Measurements from ENCODE around the gene CEBPE.

The CEBPE gene

DNA sequence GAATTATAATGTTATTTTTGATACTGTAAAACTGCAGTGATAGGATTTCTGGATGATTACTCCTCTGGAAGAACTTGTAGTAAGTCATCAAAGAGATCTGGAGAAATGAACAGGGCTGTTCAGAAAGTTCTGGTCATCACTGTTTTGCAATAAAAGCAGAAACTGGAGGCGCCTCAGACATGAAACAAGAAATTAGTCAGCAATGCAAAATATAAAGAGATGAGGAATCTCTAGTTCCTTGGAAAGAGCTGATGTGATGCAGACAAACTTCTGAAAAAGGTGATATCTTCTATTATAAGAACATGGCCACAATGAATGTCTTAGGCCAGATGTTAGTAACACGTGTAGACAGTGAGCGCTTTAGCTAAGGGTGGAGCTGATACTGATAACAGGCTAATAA lies 33.6 kb downstream of the CEBPE start:
- Histone ChIP-seq H3K9me3 (ENCODE audit: control insufficient read depth in 1 of 2, low read length in 2 of 2) (no peaks in the 10 kb centered on the region), H3K27me3 (ENCODE audit: low read depth, low read length) (no peaks in the 10 kb centered on the region), H3K4me3 (ENCODE audit: low read depth in 1 of 2, low read length in 2 of 2) (no peak overlapping the region), H3K27ac (ENCODE audit: low read length) (peak overlapping the region; percentile 16), H3K36me3 (ENCODE audit: control insufficient read depth in 1 of 2, insufficient read depth in 2 of 2, low read length in 2 of 2) (peaks cover 57 to 61% of the 10 kb centered on the region in 2 donors), H3K4me1 (ENCODE audit: control insufficient read depth in 1 of 2, insufficient read depth in 2 of 2, low read length in 2 of 2) (no peaks in the 10 kb centered on the region)

DNA sequence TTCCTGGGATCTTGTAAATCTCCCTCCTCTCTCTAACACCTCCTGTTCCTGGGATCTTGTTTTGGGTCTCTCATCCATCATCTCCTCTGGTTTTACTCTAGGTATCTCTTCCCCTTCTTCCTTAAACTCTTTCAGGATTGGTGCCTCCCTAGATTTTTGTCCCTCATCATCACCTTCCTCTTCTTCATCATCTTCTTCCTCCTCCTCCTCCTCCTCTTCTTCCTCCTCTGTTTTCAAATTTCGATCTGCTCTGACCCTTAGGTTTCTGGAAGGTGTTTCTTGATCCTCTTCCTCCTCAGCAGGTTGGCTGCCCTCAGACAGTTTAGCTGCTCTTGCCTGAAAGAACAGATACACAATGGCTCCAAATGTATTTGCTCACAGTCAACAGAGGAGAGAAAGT lies 38.6 kb downstream of the CEBPE start:
- Histone ChIP-seq H3K9me3 (ENCODE audit: control insufficient read depth in 1 of 2, low read length in 2 of 2) (no peaks in the 10 kb centered on the region), H3K27me3 (ENCODE audit: low read depth, low read length) (no peaks in the 10 kb centered on the region), H3K4me1 (ENCODE audit: control insufficient read depth in 1 of 2, insufficient read depth in 2 of 2, low read length in 2 of 2) (peaks cover 0 to 6% of the 10 kb centered on the region in 2 donors), H3K36me3 (ENCODE audit: control insufficient read depth in 1 of 2, insufficient read depth in 2 of 2, low read length in 2 of 2) (peaks cover 59 to 70% of the 10 kb centered on the region in 2 donors), H3K27ac (ENCODE audit: low read length) (no peak overlapping the region), H3K4me3 (ENCODE audit: low read depth in 1 of 2, low read length in 2 of 2) (no peak overlapping the region)

DNA sequence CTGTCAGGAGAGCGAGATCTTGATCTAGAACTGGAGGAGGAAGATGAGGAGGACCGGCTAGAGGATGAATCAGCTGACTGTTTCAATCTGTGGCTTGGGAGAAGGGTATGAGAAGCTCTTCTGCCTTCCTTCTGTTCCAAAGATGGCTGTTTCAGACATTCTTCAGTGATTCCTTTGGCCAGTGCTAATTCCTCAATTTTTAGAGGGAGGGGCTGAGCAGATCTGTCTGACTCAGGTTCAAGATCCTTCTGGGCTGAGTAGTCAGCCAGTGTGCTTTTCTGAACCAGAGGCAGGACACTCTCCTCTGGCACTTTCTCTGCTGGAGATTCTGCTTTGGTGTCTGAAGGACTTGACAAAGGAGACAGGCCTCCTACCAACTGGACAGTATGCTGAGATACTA lies 39.3 kb downstream of the CEBPE start:
- H3K27ac ChIP-seq (ENCODE audit: low read length) = peak overlapping the region; percentile 70
- H3K36me3 ChIP-seq (ENCODE audit: control insufficient read depth in 1 of 2, insufficient read depth in 2 of 2, low read length in 2 of 2) = peaks cover 63 to 69% of the 10 kb centered on the region in 2 donors

DNA sequence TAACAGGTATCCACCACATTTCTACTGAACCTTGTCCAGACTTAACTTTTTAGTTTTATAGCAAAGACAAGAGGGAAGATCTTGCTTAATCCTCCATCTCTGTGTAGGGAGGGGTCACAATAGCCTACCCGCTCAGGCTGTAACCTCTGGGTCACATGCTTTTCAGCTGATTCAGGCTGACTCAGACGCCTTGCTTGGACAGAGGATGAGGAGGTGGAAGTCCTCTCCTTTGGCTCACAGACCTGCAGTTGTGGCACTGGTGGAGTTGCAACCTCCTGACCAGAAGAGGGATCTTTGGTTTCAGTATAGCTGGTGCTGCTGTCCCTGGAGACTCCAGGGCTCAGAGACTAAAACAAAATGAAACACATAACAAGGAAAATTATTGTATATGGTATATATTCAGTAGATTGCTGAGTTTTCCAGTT lies 40.4 kb downstream of the CEBPE start:
- Histone ChIP-seq H3K27ac (ENCODE audit: low read length) (peak overlapping the region; percentile 70), H3K27me3 (ENCODE audit: low read depth, low read length) (no peaks in the 10 kb centered on the region), H3K36me3 (ENCODE audit: control insufficient read depth in 1 of 2, insufficient read depth in 2 of 2, low read length in 2 of 2) (peaks cover 66 to 73% of the 10 kb centered on the region in 2 donors), H3K9me3 (ENCODE audit: control insufficient read depth in 1 of 2, low read length in 2 of 2) (no peaks in the 10 kb centered on the region), H3K4me3 (ENCODE audit: low read depth in 1 of 2, low read length in 2 of 2) (no peak overlapping the region), H3K4me1 (ENCODE audit: control insufficient read depth in 1 of 2, insufficient read depth in 2 of 2, low read length in 2 of 2) (peaks cover 0 to 6% of the 10 kb centered on the region in 2 donors)

More for the DNA sequence above, 39.3 kb downstream of the CEBPE start:
- H3K27me3 ChIP-seq (ENCODE audit: low read depth, low read length) = no peaks in the 10 kb centered on the region
- peaks cover 0 to 6% of the 10 kb centered on the region in 2 donors for H3K4me1 ChIP-seq (ENCODE audit: control insufficient read depth in 1 of 2, insufficient read depth in 2 of 2, low read length in 2 of 2)
- no peak overlapping the region for H3K4me3 ChIP-seq (ENCODE audit: low read depth in 1 of 2, low read length in 2 of 2)
- no peaks in the 10 kb centered on the region for H3K9me3 ChIP-seq (ENCODE audit: control insufficient read depth in 1 of 2, low read length in 2 of 2)

DNA sequence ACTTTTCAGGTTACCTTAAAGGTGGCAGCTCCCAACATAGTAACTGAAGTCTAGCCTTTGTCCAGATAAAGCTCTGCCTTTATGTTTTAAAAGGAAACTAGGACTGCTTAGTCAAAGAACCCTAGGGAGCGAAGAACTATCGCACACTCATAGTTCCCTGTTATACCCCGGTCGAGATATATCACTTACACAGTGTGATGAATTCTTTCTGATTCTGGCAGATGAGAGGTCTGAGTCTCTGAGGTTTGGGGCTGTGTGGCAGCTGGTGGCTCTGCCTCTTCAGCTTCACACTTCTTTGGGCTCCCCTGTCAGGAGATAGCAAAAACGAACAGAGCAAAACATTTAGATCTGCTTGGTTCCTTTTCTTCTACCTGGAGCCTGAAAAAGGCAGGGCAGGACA lies 41.1 kb downstream of the CEBPE start:
- Histone ChIP-seq H3K27me3 (ENCODE audit: low read depth, low read length) (no peaks in the 10 kb centered on the region), H3K9me3 (ENCODE audit: control insufficient read depth in 1 of 2, low read length in 2 of 2) (no peaks in the 10 kb centered on the region), H3K4me3 (ENCODE audit: low read depth in 1 of 2, low read length in 2 of 2) (no peak overlapping the region), H3K4me1 (ENCODE audit: control insufficient read depth in 1 of 2, insufficient read depth in 2 of 2, low read length in 2 of 2) (peaks cover 0 to 6% of the 10 kb centered on the region in 2 donors), H3K27ac (ENCODE audit: low read length) (peak overlapping the region; percentile 70), H3K36me3 (ENCODE audit: control insufficient read depth in 1 of 2, insufficient read depth in 2 of 2, low read length in 2 of 2) (peaks cover 69 to 78% of the 10 kb centered on the region in 2 donors)

DNA sequence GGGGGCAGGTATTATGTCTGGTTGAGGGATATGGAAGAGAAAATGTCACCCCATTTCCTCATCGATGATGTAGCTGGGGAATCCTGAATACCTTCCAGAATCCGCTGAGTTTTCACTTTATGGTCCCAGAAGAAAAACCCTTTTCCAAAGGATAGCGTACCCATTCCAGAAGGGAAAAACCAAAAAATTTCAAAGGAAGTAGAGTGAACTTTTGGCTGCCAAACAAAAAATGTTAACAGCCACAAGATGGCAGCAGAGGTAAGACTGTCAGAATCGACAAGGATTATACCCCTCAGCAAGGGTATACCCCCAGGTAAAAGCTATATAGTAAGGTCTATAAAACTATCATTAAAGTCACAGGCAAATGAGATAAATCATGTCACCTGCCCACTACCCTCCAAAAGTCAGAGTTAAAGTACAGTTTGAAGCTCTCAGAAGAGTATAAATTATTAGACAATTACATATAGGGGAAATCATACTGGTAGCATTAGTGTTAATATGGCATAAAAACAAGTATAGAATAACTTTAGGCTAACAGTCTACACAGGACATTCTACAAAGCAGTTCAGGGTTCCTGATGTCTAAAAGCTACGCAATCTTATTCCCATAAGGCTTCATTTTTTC lies 42.2 kb downstream of the CEBPE start:
- Histone ChIP-seq H3K36me3 (ENCODE audit: control insufficient read depth in 1 of 2, insufficient read depth in 2 of 2, low read length in 2 of 2) (peaks cover 78 to 82% of the 10 kb centered on the region in 2 donors), H3K4me1 (ENCODE audit: control insufficient read depth in 1 of 2, insufficient read depth in 2 of 2, low read length in 2 of 2) (peaks cover 6 to 12% of the 10 kb centered on the region in 2 donors), H3K27ac (ENCODE audit: low read length) (no peak overlapping the region)

DNA sequence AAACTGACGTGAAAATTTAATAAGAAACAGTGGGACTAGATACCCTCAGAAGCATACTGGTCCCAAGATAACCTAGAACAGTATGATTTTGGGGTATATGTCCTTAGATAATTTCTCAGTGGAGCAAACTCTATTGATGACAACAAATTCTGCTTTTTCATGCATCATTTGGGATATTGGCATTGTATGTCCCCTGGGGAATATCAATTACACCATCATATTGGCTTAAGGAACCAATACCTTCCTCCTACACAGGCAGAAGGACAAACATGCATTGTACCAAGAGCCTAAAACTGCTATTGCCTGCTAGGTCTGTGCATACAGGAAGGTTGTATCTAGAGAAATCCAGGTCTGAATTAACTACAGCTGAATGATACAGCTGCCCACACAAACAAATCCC lies 44.1 kb downstream of the CEBPE start:
- H3K27ac ChIP-seq (ENCODE audit: low read length) = no peak overlapping the region

More for the DNA sequence above, 42.2 kb downstream of the CEBPE start:
- Histone ChIP-seq H3K4me3 (ENCODE audit: low read depth in 1 of 2, low read length in 2 of 2) (no peak overlapping the region), H3K9me3 (ENCODE audit: control insufficient read depth in 1 of 2, low read length in 2 of 2) (no peaks in the 10 kb centered on the region), H3K27me3 (ENCODE audit: low read depth, low read length) (no peaks in the 10 kb centered on the region)

DNA sequence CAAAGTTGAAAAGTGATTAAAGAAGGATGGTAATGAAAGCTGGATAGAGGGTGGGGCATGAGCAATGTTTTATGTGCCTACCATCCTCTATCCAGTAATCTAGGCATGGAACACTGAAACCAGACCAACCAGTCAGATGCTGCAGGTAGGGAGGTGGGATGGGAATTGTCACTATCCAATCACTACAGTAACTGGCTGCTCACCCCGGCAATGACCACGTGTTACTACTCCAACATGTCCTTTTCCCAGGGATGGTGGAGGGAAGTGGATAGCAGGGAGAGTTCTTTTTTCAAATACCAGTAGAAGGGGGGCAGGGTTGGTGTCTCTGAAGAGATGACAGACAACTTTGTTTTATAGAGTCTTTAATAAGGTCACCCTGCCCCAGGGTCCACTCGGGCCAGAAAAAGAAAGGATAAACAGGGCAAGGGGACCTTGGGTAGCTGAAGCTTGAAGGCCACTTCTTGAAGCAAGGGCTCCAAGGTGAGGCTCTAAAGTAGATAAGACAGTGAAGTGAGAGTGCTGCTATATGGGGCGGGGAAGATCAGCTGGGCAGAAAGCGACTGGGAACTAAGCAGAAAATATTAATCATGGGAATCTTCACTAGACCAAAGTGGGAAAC lies 47.0 kb downstream of the CEBPE start:
- H3K27ac ChIP-seq (ENCODE audit: low read length) = peak overlapping the region; percentile 91
- no peaks in the 10 kb centered on the region for H3K27me3 ChIP-seq (ENCODE audit: low read depth, low read length)
- H3K4me1 ChIP-seq (ENCODE audit: control insufficient read depth in 1 of 2, insufficient read depth in 2 of 2, low read length in 2 of 2) = peaks cover 19 to 38% of the 10 kb centered on the region in 2 donors
- H3K4me3 ChIP-seq (ENCODE audit: low read depth in 1 of 2, low read length in 2 of 2) = peak overlapping the region; percentile 75 to 90
- H3K36me3 ChIP-seq (ENCODE audit: control insufficient read depth in 1 of 2, insufficient read depth in 2 of 2, low read length in 2 of 2) = peaks cover 46 to 52% of the 10 kb centered on the region in 2 donors
- H3K9me3 ChIP-seq (ENCODE audit: control insufficient read depth in 1 of 2, low read length in 2 of 2) = no peaks in the 10 kb centered on the region

More for the DNA sequence above, 44.1 kb downstream of the CEBPE start:
- H3K27me3 ChIP-seq (ENCODE audit: low read depth, low read length) = no peaks in the 10 kb centered on the region
- no peak overlapping the region for H3K4me3 ChIP-seq (ENCODE audit: low read depth in 1 of 2, low read length in 2 of 2)
- peaks cover 19 to 26% of the 10 kb centered on the region in 2 donors for H3K4me1 ChIP-seq (ENCODE audit: control insufficient read depth in 1 of 2, insufficient read depth in 2 of 2, low read length in 2 of 2)
- peaks cover 58 to 67% of the 10 kb centered on the region in 2 donors for H3K36me3 ChIP-seq (ENCODE audit: control insufficient read depth in 1 of 2, insufficient read depth in 2 of 2, low read length in 2 of 2)
- H3K9me3 ChIP-seq (ENCODE audit: control insufficient read depth in 1 of 2, low read length in 2 of 2) = no peaks in the 10 kb centered on the region

DNA sequence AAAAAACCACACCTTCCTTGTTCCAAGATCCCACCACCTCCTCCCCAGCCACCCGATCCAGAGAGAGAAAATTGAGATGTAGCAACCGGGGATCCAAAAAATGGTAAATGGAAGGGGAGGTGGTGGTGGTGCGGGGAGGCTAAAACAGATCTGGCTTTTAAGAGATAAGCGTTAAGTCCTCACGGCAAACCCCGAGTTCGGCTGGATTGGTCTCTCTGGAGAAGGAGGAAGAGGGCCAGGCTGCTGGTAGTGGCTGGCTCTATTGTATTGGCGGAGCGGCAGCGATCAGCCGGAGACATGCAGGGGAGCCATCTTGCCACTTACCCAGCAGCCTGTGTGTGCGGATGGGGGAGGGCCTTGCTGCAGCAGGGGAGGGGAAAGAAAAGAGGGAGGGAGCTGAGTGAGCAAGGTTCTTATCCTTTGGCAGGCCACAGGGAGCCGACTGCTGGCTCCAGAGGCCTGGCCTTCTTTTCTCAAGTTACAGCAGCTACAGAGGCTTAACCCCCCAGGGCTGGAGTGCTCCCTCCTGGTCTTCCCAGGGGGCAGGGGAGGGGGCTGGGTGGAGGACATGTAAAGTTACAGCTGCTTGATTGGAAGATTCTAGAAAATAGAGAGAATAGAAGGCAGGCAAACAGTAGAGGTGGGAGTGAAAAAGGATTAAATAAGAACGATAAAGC lies 47.7 kb downstream of the CEBPE start:
- no peaks in the 10 kb centered on the region for H3K9me3 ChIP-seq (ENCODE audit: control insufficient read depth in 1 of 2, low read length in 2 of 2)
- H3K27ac ChIP-seq (ENCODE audit: low read length) = peak overlapping the region; percentile 91
- H3K4me1 ChIP-seq (ENCODE audit: control insufficient read depth in 1 of 2, insufficient read depth in 2 of 2, low read length in 2 of 2) = peaks cover 19 to 38% of the 10 kb centered on the region in 2 donors
- no peaks in the 10 kb centered on the region for H3K27me3 ChIP-seq (ENCODE audit: low read depth, low read length)
- peak overlapping the region; percentile 75 to 90 for H3K4me3 ChIP-seq (ENCODE audit: low read depth in 1 of 2, low read length in 2 of 2)
- H3K36me3 ChIP-seq (ENCODE audit: control insufficient read depth in 1 of 2, insufficient read depth in 2 of 2, low read length in 2 of 2) = peaks cover 48 to 55% of the 10 kb centered on the region in 2 donors

DNA sequence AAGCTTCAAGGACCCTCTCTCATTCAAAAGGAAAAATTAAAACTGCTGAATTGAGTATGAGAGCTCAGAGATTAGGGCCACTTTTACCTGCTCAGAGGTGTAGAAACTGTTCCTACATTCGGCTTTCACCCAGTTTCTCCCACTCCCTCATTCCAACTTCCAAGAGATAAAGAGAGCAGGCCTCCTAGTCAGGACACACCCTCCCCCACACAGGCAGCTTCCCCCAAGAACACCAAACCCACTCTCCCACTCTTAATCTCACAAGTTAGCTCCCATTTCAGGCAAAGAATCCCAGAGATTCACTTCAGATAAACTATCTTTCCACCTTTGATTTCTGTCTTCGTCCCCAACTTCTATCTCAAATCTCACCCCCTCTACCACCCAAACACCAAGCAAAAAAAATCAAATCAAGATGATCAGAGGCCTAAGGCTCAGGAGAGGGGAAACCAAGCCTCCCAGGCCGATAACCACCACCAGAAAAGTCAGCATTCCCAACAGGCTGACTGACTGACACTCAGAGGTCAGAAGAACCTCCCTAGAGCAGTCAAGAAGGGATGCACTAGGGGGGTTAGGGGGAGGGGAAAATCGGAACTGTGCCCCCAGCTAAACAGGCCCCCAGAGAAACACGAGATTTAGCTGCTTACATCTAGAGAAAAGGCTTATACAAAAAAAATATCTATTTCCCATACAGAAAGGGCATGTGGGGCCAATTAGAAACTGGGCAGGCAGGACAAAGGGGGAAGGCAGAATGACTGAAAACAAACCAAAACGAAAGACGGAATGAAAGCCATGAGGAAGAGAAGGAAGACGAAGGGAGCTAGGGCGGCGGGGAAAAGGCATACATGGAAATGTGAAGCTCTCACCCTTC lies 48.6 kb downstream of the CEBPE start:
- Histone ChIP-seq H3K27ac (ENCODE audit: low read length) (peak overlapping the region; percentile 91), H3K4me3 (ENCODE audit: low read depth in 1 of 2, low read length in 2 of 2) (peak overlapping the region; percentile 75 to 90), H3K36me3 (ENCODE audit: control insufficient read depth in 1 of 2, insufficient read depth in 2 of 2, low read length in 2 of 2) (peaks cover 50 to 55% of the 10 kb centered on the region in 2 donors)

More for the DNA sequence above, 48.6 kb downstream of the CEBPE start:
- Histone ChIP-seq H3K9me3 (ENCODE audit: control insufficient read depth in 1 of 2, low read length in 2 of 2) (no peaks in the 10 kb centered on the region), H3K27me3 (ENCODE audit: low read depth, low read length) (no peaks in the 10 kb centered on the region), H3K4me1 (ENCODE audit: control insufficient read depth in 1 of 2, insufficient read depth in 2 of 2, low read length in 2 of 2) (peaks cover 19 to 38% of the 10 kb centered on the region in 2 donors)

Data from muscle layer of duodenum (tissue), 2 donors.